NCI-H146 (cell line): Measurements from ENCODE around the gene LRRC30.

Experiments
- DNase-seq: peaks from one replicate; lab custom pipeline; 2025; lab: John Stamatoyannopoulos, UW

Gene LRRC30

GRCh38 chr18:7237673-7238272 lies 6.9 kb downstream of the LRRC30 start:
- DNase-seq = no peak

- DNase-seq = no peak
These were observed 12.0 kb downstream of the LRRC30 start for GRCh38 chr18:7242926-7243325.

- no peak for DNase-seq
These were observed 18.0 kb downstream of the LRRC30 start for GRCh38 chr18:7248877-7249276.

- DNase-seq = no peak
These were observed 23.3 kb downstream of the LRRC30 start for GRCh38 chr18:7254163-7254562.

- DNase-seq = no peak
These were observed 24.2 kb downstream of the LRRC30 start for GRCh38 chr18:7255054-7255453.

GRCh38 chr18:7255643-7256042 lies 24.8 kb downstream of the LRRC30 start:
- DNase-seq = no peak

- no peak for DNase-seq
These were observed 25.9 kb downstream of the LRRC30 start for GRCh38 chr18:7256618-7257425.

- no peak for DNase-seq
These were observed 26.5 kb downstream of the LRRC30 start for GRCh38 chr18:7257426-7257740.

GRCh38 chr18:7259475-7259874 lies 28.6 kb downstream of the LRRC30 start:
- no peak for DNase-seq

GRCh38 chr18:7261199-7261598 lies 30.3 kb downstream of the LRRC30 start:
- no peak for DNase-seq

GRCh38 chr18:7267973-7268372 lies 37.1 kb downstream of the LRRC30 start:
- DNase-seq = no peak

GRCh38 chr18:7269942-7270341 lies 39.1 kb downstream of the LRRC30 start:
- DNase-seq = no peak

GRCh38 chr18:7272311-7273049 lies 41.6 kb downstream of the LRRC30 start:
- peak; percentile 30 for DNase-seq

- no peak for DNase-seq
These were observed 42.5 kb downstream of the LRRC30 start for GRCh38 chr18:7273301-7273921.

- no peak for DNase-seq
These were observed 50.7 kb downstream of the LRRC30 start for GRCh38 chr18:7281579-7281978.
